Activated CD8-positive, alpha-beta memory T cell treated with anti-CD3 and anti-CD28 coated beads, Interleukin-2, amount 50 U/mL, for 24 hours (primary cell): ENCODE data around the gene MTLN.
"Not testable (repeated sequence)": the region's sequence is repeated elsewhere in the genome, so short reads cannot be mapped to it uniquely, and the experiment has no call there.

Experiments used
- DNase-seq: peaks from one replicate; pipeline ENCODE4 v3.0.0-alpha.2; 2020; ENCODE audit errors: extremely low read depth

The MTLN gene

DNA sequence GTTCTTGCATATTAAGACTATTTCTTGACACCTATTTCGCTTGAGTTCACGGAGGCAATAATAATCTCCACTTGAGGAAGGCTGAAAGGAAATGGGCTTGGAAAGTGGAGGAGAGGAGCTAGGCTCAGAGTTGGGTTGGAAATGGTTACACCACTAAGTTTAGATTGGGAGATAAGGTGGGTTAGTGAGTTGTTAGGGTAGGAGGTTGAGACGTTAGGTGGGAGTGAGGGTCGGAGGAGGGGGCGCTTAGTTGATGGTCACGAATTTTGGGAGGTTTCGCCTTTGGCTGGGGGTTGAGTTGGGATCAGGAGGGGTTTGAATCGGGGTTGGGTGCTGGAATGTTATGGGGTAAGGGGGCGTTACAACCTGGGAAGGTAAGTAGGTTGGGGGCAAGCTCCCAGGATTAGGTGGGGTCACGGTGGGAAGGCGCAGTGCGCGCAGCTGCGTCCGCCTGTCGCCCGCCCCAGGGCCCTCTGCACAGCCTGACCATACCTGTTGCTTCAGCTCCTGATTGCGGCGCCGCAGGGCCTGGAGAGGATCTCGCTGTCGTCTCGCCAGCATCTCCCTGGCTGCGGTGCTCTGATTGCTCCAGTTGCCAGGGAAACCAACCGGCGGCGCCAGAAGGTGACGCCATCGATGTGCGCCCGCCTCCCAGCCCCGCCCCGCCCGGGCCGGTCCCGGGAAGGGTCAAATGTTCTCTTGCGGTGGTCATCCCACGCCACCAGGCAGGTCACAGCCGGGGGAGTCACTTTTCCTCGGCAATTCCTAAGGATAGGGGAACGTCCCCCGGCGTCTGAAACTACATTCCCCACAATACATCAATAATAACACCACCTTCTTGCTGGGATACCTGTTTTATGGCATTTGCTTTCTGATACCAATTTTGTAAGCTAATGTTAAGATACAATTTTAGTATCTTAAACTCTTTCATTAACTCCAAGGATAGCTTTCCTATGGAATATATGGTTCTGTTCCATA is 7.7 kb downstream of the MTLN start, which contains the start of gene NPHP1:
NPHP1 (minus strand) TSS at position 606 of the 978 bp plus-strand sequence; CDS start at position 561, 45 bp downstream.
- peak; percentile 54 for DNase-seq

DNA sequence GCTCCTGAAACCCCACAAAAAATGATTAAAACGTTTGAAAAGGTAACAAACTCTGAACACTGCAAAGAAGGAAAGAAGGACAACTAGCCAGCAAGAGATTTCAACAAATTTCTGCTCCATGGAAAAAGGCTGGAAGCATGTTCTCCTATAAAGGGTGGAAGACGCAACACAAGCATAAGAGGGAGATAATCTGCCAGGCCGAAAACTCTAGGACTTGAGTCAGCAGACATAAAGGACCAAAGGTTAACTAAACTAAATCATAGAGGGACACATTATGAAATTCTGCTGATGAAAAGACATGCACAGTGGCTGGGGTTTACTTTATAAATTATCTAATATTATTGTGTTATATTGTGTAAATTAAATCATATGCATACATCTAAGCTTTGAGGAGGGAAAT is 14.3 kb downstream of the MTLN start:
- DNase-seq: no peak

DNA sequence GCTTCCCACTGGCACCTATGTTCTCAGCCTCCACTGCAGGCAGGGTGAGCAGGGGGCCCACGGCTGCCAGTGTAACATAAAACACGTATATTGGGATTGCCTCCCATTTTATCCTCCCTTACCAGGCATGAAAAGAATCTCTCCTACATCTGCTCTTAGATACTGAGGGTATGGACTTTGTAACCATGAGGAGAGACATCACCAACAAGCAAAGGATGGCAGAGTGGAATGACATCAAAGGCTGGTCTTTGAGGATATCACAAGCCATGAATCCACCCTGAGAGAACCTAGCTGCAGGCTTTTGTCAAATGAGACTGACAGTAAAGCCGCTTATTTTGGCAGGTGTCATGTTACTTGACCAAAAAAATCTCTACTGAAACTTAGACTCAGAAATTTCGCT is 14.9 kb downstream of the MTLN start:
- DNase-seq: no peak

GRCh38 chr2:110190169-110190568 is 22.2 kb downstream of the MTLN start:
- DNase-seq: not testable (repeated sequence)

GRCh38 chr2:110182449-110182848 is 29.9 kb downstream of the MTLN start:
- DNase-seq: no peak

- no peak for DNase-seq
Observed at GRCh38 chr2:110180036-110180435, 32.3 kb downstream of the MTLN start.

GRCh38 chr2:110173523-110173922 is 38.8 kb downstream of the MTLN start:
- no peak for DNase-seq

- no peak for DNase-seq
Observed at GRCh38 chr2:110172506-110172905, 39.8 kb downstream of the MTLN start.

DNA sequence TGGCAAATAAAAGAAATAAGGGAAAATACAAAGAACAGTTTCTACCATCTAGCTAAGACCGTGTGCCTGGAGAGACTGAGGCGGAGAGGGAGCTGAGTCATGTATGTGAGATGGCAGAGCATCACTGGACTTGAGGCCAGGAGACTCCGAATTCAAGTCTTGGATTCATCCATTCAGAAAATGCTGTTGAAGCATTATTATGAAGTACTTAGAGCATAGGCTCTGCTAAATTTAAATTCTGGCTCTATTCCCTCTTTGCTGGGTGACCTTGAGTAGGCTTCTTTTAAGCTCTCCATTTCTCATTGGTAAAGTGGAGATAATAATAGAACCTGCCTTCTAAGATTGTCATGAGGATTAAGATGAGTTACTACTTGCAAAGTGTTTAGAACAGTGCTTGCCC is 42.2 kb downstream of the MTLN start:
- no peak for DNase-seq

DNA sequence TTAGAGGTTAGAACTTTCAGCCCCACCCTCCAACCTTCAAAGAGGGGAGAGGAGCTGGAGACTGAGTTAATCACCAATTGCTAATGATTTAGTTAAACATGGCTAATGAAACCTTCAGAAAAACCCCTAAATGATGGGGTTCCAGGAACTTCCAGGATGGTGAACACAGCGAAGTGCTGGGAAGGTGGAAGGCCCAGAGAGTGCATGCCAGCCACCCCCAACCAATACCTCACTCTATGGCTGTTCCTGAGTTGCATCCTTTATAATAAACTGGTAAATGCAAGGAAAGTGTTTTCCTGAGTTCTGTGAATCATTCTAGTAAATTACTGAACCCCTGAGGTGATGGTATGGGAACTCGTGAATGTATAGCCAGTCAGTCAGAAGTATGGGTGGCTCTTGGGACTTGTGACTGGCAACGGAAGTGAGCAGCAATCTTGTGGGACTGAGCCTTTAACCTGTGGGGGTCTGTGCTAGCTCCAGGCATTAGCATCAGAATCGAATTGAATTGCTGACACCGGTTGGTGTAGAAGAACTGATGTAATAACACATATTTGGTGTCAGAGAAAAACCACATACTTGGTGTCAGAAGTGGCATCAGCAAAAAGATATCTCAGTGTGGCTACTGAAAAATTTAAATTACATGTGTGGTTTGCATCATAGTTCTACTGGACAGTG is 44.9 kb downstream of the MTLN start:
- no peak for DNase-seq

GRCh38 chr2:110166266-110166665 is 46.1 kb downstream of the MTLN start:
- no peak for DNase-seq
